Osteoblast (primary cell): ENCODE results near the gene PILRB. TPM values are rescaled to one million over a fixed set of nuclear protein-coding genes. Genes with fewer than 3 reads are reported as not detected.
A peak's percentile ranks its signal among the peaks of the same experiment; 100 is the strongest.
"Not testable (repeated sequence)": the region's sequence is repeated elsewhere in the genome, so short reads cannot be mapped to it uniquely, and the experiment has no call there.

ENCODE experiments used
- DNase-seq: peaks from one replicate; pipeline ENCODE4 v3.0.0; 2011; ENCODE audit warnings: low spot score, mixed read lengths; ENCODE audit not compliant: insufficient read length; ENCODE audit errors: missing footprints
- H2AFZ ChIP-seq: 2 replicates; pipeline ENCODE4 v1.6.0; 2011; ENCODE audit warnings: mild to moderate bottlenecking, low read length
- H3K27ac ChIP-seq: 2 replicates; pipeline ENCODE4 v1.5.1; 2011; ENCODE audit warnings: mild to moderate bottlenecking, low read depth, low read length, moderate library complexity
- H3K27me3 ChIP-seq: 2 replicates; pipeline ENCODE4 v1.6.0; 2012; ENCODE audit warnings: mild to moderate bottlenecking, control low read depth, inconsistent platforms, low read length, moderate library complexity; ENCODE audit not compliant: insufficient read depth
- H3K36me3 ChIP-seq: 2 replicates; pipeline ENCODE4 v1.5.1; 2011; ENCODE audit warnings: mild to moderate bottlenecking, low read length, control low read depth, moderate library complexity; ENCODE audit not compliant: insufficient read depth
- H3K4me1 ChIP-seq: 2 replicates; pipeline ENCODE4 v1.5.1; 2011; ENCODE audit warnings: mild to moderate bottlenecking, low read length, control low read depth, moderate library complexity; ENCODE audit not compliant: insufficient read depth
- H3K4me2 ChIP-seq: 2 replicates; pipeline ENCODE4 v1.6.0; 2011; ENCODE audit warnings: mild to moderate bottlenecking, low read length; ENCODE audit not compliant: insufficient read depth
- H3K4me3 ChIP-seq: fragments of 200-600 bp; sonication (generic); 3 replicates; pipeline ENCODE4 v1.5.1; 2012; ENCODE audit warnings: mild to moderate bottlenecking, low read length, inconsistent platforms; ENCODE audit not compliant: insufficient read depth
- H3K79me2 ChIP-seq: 2 replicates; pipeline ENCODE4 v1.6.0; 2012; ENCODE audit warnings: mild to moderate bottlenecking, low read length, control low read depth, inconsistent platforms; ENCODE audit not compliant: insufficient read depth
- H3K9me3 ChIP-seq: 2 replicates; pipeline ENCODE4 v1.5.1; 2011; ENCODE audit warnings: low read depth, low read length, control low read depth
- H4K20me1 ChIP-seq: 2 replicates; pipeline ENCODE4 v1.6.0; 2012; ENCODE audit warnings: mild to moderate bottlenecking, low read length, control low read depth; ENCODE audit not compliant: insufficient read depth
- total RNA-seq: library from RNA; depleted of rRNA; stranded (reverse); fragments of >200 nt; gene quantifications from 2 replicates; pipeline ENCODE4 v1.2.3, GENCODE V29; 2012
- TF ChIP-seq, protein P1 (sequence below): IDR thresholded peaks from 2 replicates; pipeline ENCODE4 v1.5.1; 2011; ENCODE audit warnings: mild to moderate bottlenecking, low read depth, low read length, moderate library complexity; ENCODE audit errors: extremely low read depth

PILRB gene
- total RNA-seq, 1 donor = 14.8 TPM

DNA sequence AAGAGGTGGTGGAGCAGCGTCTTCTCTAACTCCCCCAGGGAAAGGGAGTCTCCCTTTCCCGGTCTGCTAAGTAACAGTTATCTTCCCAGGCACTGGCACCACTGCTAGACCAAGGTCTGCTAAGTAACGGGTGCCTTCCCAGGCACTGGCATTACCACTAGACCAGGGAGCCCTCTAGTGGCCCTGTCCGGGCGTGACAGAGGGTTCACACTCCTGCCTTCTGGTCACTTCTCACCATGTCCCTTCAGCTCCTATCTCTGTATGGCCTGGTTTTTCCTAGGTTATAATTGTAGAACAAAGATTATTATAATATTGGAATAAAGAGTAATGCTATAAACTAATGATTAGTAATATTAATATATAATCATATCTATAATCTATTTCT is 12.6 kb upstream of the PILRB start:
- H3K36me3 ChIP-seq = peaks cover 52% of the 10 kb centered on the region
- H3K27me3 ChIP-seq, DNase-seq, H3K9me3 ChIP-seq, H3K4me2 ChIP-seq, H2AFZ ChIP-seq, H3K4me3 ChIP-seq, H3K4me1 ChIP-seq, H3K27ac ChIP-seq, H4K20me1 ChIP-seq: not testable (repeated sequence)
- peaks cover 18% of the 10 kb centered on the region for H3K79me2 ChIP-seq
- TF ChIP-seq, protein P1, sequence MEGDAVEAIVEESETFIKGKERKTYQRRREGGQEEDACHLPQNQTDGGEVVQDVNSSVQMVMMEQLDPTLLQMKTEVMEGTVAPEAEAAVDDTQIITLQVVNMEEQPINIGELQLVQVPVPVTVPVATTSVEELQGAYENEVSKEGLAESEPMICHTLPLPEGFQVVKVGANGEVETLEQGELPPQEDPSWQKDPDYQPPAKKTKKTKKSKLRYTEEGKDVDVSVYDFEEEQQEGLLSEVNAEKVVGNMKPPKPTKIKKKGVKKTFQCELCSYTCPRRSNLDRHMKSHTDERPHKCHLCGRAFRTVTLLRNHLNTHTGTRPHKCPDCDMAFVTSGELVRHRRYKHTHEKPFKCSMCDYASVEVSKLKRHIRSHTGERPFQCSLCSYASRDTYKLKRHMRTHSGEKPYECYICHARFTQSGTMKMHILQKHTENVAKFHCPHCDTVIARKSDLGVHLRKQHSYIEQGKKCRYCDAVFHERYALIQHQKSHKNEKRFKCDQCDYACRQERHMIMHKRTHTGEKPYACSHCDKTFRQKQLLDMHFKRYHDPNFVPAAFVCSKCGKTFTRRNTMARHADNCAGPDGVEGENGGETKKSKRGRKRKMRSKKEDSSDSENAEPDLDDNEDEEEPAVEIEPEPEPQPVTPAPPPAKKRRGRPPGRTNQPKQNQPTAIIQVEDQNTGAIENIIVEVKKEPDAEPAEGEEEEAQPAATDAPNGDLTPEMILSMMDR = peak; percentile 25

DNA sequence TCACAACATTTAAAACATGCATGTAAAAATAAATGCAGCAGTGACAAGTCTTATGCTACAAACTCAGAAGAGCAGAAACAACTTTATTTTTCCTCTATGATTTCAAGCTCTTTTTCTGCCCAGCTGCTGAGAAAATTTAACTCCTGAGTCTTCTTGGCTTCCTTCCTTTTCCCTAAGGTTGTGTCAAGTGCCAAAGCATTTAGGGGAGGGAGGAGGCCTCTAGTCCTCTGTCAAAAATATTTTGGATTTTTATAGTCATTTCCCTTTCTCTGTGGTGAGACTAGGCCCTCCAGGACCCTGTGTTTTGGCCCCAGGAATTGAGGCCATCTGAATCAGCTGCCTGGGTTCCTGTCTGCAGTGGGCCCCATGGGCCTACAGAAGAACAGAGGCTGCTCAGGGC is 11.0 kb upstream of the PILRB start:
- DNase-seq = no peak
- no peak overlapping the region for H3K4me2 ChIP-seq
- H3K79me2 ChIP-seq = peaks cover 13% of the 10 kb centered on the region
- H3K27ac ChIP-seq = no peak overlapping the region
- TF ChIP-seq, protein P1 = no peak
- peaks cover 10% of the 10 kb centered on the region for H4K20me1 ChIP-seq
- no peak overlapping the region for H3K4me3 ChIP-seq
- H3K9me3 ChIP-seq = no peaks in the 10 kb centered on the region
- no peak overlapping the region for H2AFZ ChIP-seq
- no peaks in the 10 kb centered on the region for H3K27me3 ChIP-seq
- H3K36me3 ChIP-seq = peaks cover 65% of the 10 kb centered on the region
- H3K4me1 ChIP-seq = peaks cover 5% of the 10 kb centered on the region

DNA sequence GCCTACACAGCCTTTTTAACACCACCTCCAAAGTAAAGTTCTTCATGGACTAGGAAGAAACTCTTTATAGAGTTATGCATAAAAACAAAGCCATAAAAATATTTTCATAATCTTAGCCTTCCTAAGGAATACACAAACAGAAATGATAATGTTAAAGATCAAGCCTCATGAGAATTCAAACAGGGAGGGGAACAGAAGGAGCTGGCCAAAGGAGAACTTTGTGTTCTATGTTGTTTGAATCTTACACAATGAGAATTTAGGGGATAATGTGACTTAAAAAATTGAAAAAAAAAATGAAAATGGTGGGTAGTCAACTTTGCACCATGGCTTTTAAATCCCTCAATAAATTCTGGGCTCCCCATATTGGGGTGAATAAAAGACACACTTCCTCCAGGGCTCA is 9.1 kb upstream of the PILRB start:
- H3K4me2 ChIP-seq = no peak overlapping the region
- H3K9me3 ChIP-seq = no peaks in the 10 kb centered on the region
- H3K27ac ChIP-seq = no peak overlapping the region
- peaks cover 5% of the 10 kb centered on the region for H3K4me1 ChIP-seq
- peaks cover 7% of the 10 kb centered on the region for H4K20me1 ChIP-seq
- no peak overlapping the region for H2AFZ ChIP-seq
- TF ChIP-seq, protein P1 = no peak
- no peaks in the 10 kb centered on the region for H3K27me3 ChIP-seq
- peaks cover 69% of the 10 kb centered on the region for H3K36me3 ChIP-seq
- peaks cover 7% of the 10 kb centered on the region for H3K79me2 ChIP-seq
- DNase-seq = no peak
- no peak overlapping the region for H3K4me3 ChIP-seq

DNA sequence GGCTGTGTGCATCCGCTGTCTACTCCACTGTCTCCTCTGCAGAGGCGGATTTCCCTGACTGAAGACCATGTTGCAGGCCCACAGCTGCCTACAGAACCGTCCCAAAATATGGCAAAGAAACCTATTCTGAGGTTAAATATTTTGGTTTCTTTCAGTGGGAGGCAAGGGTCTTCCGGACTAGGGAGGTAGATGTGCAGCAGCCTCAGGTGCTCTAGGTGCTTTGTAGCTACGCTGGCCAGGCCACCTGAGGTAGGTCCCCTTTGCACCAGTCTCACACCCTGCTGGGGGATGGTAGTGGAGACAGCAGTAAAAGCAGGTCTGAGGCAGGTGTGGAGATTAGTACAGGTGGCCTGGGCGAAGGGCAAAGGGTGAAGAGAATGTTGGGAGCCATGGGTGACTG is 8.2 kb upstream of the PILRB start:
- H2AFZ ChIP-seq = no peak overlapping the region
- H4K20me1 ChIP-seq = peaks cover 4% of the 10 kb centered on the region
- peaks cover 2% of the 10 kb centered on the region for H3K4me1 ChIP-seq
- peaks cover 7% of the 10 kb centered on the region for H3K79me2 ChIP-seq
- H3K9me3 ChIP-seq = no peaks in the 10 kb centered on the region
- no peak for DNase-seq
- H3K27me3 ChIP-seq = no peaks in the 10 kb centered on the region
- H3K4me3 ChIP-seq = no peak overlapping the region
- H3K27ac ChIP-seq = no peak overlapping the region
- H3K36me3 ChIP-seq = peaks cover 68% of the 10 kb centered on the region
- H3K4me2 ChIP-seq = no peak overlapping the region
- TF ChIP-seq, protein P1 = no peak
